GM23338 (cell line): ENCODE results near the gene GGCX. TPM values are rescaled to one million over a fixed set of nuclear protein-coding genes. Genes with fewer than 3 reads are reported as not detected.

ENCODE experiments used
- ATAC-seq: fragments of 200-7000 bp; cut with Tn5 transposase; 3 replicates; pipeline ENCODE4 v1.9.1; 2020
- DNase-seq: peaks from one replicate; pipeline ENCODE4 v3.0.0-alpha.2; 2015; ENCODE audit warnings: low spot score
- H2AFZ ChIP-seq: fragments of 200-600 bp; sonication (generic); 2 replicates; pipeline ENCODE4 v1.8.0; 2016; ENCODE audit warnings: antibody characterized with exemption, mild to moderate bottlenecking, moderate library complexity
- H3F3A ChIP-seq: fragments of 200-600 bp; sonication (generic); replicated peaks from 2 replicates; pipeline ENCODE4 v1.8.0; 2017; ENCODE audit warnings: antibody characterized with exemption, mixed run types, low read depth
- H3K27ac ChIP-seq: fragments of 200-600 bp; sonication (generic); 2 replicates; pipeline ENCODE4 v1.6.1; 2016; ENCODE audit warnings: low read depth
- H3K27me3 ChIP-seq: fragments of 200-600 bp; sonication (generic); 2 replicates; pipeline ENCODE4 v1.8.0; 2016; ENCODE audit warnings: mild to moderate bottlenecking, mixed run types, moderate library complexity; ENCODE audit not compliant: insufficient read depth
- H3K36me3 ChIP-seq: fragments of 200-600 bp; sonication (generic); 2 replicates; pipeline ENCODE4 v1.8.0; 2016; ENCODE audit warnings: mild to moderate bottlenecking; ENCODE audit not compliant: insufficient read depth
- H3K4me1 ChIP-seq: fragments of 200-600 bp; sonication (generic); 2 replicates; pipeline ENCODE4 v1.8.0; 2016; ENCODE audit warnings: mild to moderate bottlenecking, moderate library complexity; ENCODE audit not compliant: insufficient read depth
- H3K4me2 ChIP-seq: fragments of 200-600 bp; sonication (generic); 2 replicates; pipeline ENCODE4 v1.7.1; 2017; ENCODE audit warnings: mixed run types
- H3K4me3 ChIP-seq: fragments of 200-600 bp; sonication (generic); 2 replicates; pipeline ENCODE4 v1.6.1; 2016; ENCODE audit warnings: mixed run types
- H3K79me2 ChIP-seq: fragments of 200-600 bp; sonication (generic); replicated peaks from 2 replicates; pipeline ENCODE4 v1.8.0; 2017; ENCODE audit warnings: mild to moderate bottlenecking; ENCODE audit not compliant: insufficient read depth
- H3K9me2 ChIP-seq: fragments of 200-600 bp; sonication (generic); 2 replicates; pipeline ENCODE4 v1.8.0; 2017; ENCODE audit not compliant: insufficient read depth
- H4K20me1 ChIP-seq: fragments of 200-600 bp; sonication (generic); replicated peaks from 2 replicates; pipeline ENCODE4 v1.8.0; 2017; ENCODE audit warnings: mild to moderate bottlenecking; ENCODE audit not compliant: insufficient read depth
- H3K27ac Mint-ChIP-seq: 2 replicates; pipeline ENCODE4 v1.8.0; 2020; ENCODE audit warnings: inconsistent platforms, mild to moderate bottlenecking, moderate library complexity, mixed read lengths
- H3K27me3 Mint-ChIP-seq: 3 replicates; pipeline ENCODE4 v1.8.0; 2022; ENCODE audit warnings: low read depth, mild to moderate bottlenecking, moderate library complexity, mixed read lengths, inconsistent platforms; ENCODE audit not compliant: insufficient read depth, poor library complexity
- H3K36me3 Mint-ChIP-seq: 3 replicates; pipeline ENCODE4 v1.8.0; 2021; ENCODE audit warnings: low read depth, mild to moderate bottlenecking, inconsistent platforms, moderate library complexity, mixed read lengths
- H3K4me1 Mint-ChIP-seq: 3 replicates; pipeline ENCODE4 v1.8.0; 2020; ENCODE audit warnings: mild to moderate bottlenecking, inconsistent platforms, mixed read lengths
- H3K4me3 Mint-ChIP-seq: 3 replicates; pipeline ENCODE4 v1.8.0; 2021; ENCODE audit warnings: moderate library complexity, mild to moderate bottlenecking, inconsistent platforms, mixed read lengths
- H3K9me3 Mint-ChIP-seq: 3 replicates; pipeline ENCODE4 v1.8.0; 2020; ENCODE audit warnings: moderate library complexity, mild to moderate bottlenecking, inconsistent platforms, mixed read lengths
- ETS1 ChIP-seq: IDR thresholded peaks from 2 replicates; pipeline ENCODE4 v1.6.1; 2016; ENCODE audit warnings: antibody characterized with exemption
- EZH2 ChIP-seq: fragments of 200-600 bp; sonication (generic); IDR thresholded peaks from one replicate; pipeline ENCODE4 v1.8.0; 2017; ENCODE audit warnings: antibody characterized with exemption, mild to moderate bottlenecking, low read depth; ENCODE audit not compliant: unreplicated experiment
- JUNB ChIP-seq: IDR thresholded peaks from one replicate; pipeline ENCODE4 v1.6.1; 2016; ENCODE audit warnings: antibody characterized with exemption; ENCODE audit not compliant: unreplicated experiment
- NANOG ChIP-seq: IDR thresholded peaks from 2 replicates; pipeline ENCODE4 v1.6.1; 2016; ENCODE audit warnings: antibody characterized with exemption, borderline replicate concordance
- STAT1 ChIP-seq: IDR thresholded peaks from one replicate; pipeline ENCODE4 v1.6.1; 2016; ENCODE audit warnings: antibody characterized with exemption; ENCODE audit not compliant: unreplicated experiment
- ZNF114 ChIP-seq: fragments of 250-450 bp; sonication (Bioruptor Pico); IDR thresholded peaks from 2 replicates; pipeline ENCODE4 v1.5.0; 2020; ENCODE audit warnings: mild to moderate bottlenecking, moderate library complexity
- ZNF331 ChIP-seq: fragments of 250-450 bp; sonication (Bioruptor Pico); IDR thresholded peaks from 2 replicates; pipeline ENCODE4 v1.5.0; 2020; ENCODE audit warnings: low read depth, mild to moderate bottlenecking, moderate library complexity
- ZNF462 ChIP-seq: fragments of 250-450 bp; sonication (Bioruptor Pico); IDR thresholded peaks from 2 replicates; pipeline ENCODE4 v1.5.0; 2020; ENCODE audit warnings: mild to moderate bottlenecking, moderate library complexity
- polyA plus RNA-seq: library from polyadenylated mRNA; unstranded; fragments of >200 nt; fragmentation: Nextera tagmentation; extraction: Ambion mirVana; gene quantifications from 2 replicates; pipeline ENCODE4 v1.2.1, GENCODE V29; 2016
- total RNA-seq: library from RNA; depleted of rRNA; stranded (reverse); fragments of >200 nt; shearing (Covaris generic); gene quantifications from 2 replicates; pipeline ENCODE4 v1.2.3, GENCODE V29; 2014

Gene GGCX
- total and polyA plus RNA-seq, 2 experiments from 2014 or later, result 14.4 to 36.2 TPM

- TF ChIP-seq ZNF462 (no peak), ETS1 (no peak), ZNF114 (CRISPR knock-in tag) (no peak), STAT1 (no peak), EZH2 (no peak), NANOG (no peak)
Observed at GRCh38 chr2:85597241-85597640, 35.9 kb upstream of the GGCX start (continued).

- Mint-ChIP-seq H3K36me3 (peaks cover 7% of the 10 kb centered on the region; the same call in 1 of the 3 replicates), H3K27ac (no peak overlapping the region), H3K4me1 (peaks cover 8% of the 10 kb centered on the region; the same call in 2 of the 3 replicates)
- TF ChIP-seq NANOG, result no peak
- no peak for TF ChIP-seq ZNF462
- TF ChIP-seq ZNF331 (CRISPR knock-in tag), result no peak
- no peak for TF ChIP-seq EZH2
- TF ChIP-seq JUNB, result no peak
Observed at GRCh38 chr2:85596486-85597143, 35.3 kb upstream of the GGCX start.

More at GRCh38 chr2:85596486-85597143, 35.3 kb upstream of the GGCX start:
- H3K9me3 Mint-ChIP-seq, result no peaks in the 10 kb centered on the region
- H3K79me2 ChIP-seq, result peaks cover 14% of the 10 kb centered on the region
- no peak overlapping the region for H2AFZ ChIP-seq
- no peaks in the 10 kb centered on the region for H3K9me2 ChIP-seq
- no peak overlapping the region for H3K27ac ChIP-seq
- H3K4me3 ChIP-seq, result peak overlapping the region; percentile 74
- ATAC-seq, result no peak
- peaks cover 23% of the 10 kb centered on the region for H3K27me3 Mint-ChIP-seq
- no peaks in the 10 kb centered on the region for H3F3A ChIP-seq
- 0 out of 2 replicates have a peak, but pooled peaks cover 5% of the 10 kb centered on the region for H4K20me1 ChIP-seq
- no peaks in the 10 kb centered on the region; the same call in 1 of the 2 replicates for H3K36me3 ChIP-seq
- no peaks in the 10 kb centered on the region for H3K27me3 ChIP-seq
- H3K4me1 ChIP-seq, result peaks cover 6% of the 10 kb centered on the region
- no peak for DNase-seq
- peak overlapping the region; percentile 92 for H3K4me3 Mint-ChIP-seq
- H3K4me2 ChIP-seq, result peak overlapping the region; percentile 82
